K562 (cell line): ENCODE measurements around the gene KRTAP21-2.

ENCODE experiments used
- CHD4 ChIP-seq: fragments of 200-600 bp; sonication (generic); IDR thresholded peaks from 3 replicates; pipeline ENCODE4 v1.6.1; 2012; ENCODE audit warnings: low read depth, mild to moderate bottlenecking, mixed read lengths, low read length, inconsistent platforms; ENCODE audit not compliant: insufficient read depth, insufficient replicate concordance, poor library complexity, severe bottlenecking
- CTCF ChIP-seq, 3 experiments: IDR thresholded peaks in 2 of 3; conservative IDR thresholded peaks in 1 of 3; 2 replicates each; pipeline ENCODE4 v1.5.1; 2011 to 2012; ENCODE audit warnings: low read length in 3 of 3, mild to moderate bottlenecking in 3 of 3, control low read depth in 2 of 3, improper control_type of control experiment in 1 of 3, inconsistent platforms in 1 of 3, low read depth in 1 of 3, mixed read lengths in 1 of 3, moderate library complexity in 1 of 3; ENCODE audit not compliant: insufficient read depth in 2 of 3
- PRPF4 ChIP-seq: fragments of 200-400 bp; formaldehyde crosslinking; IDR thresholded peaks from one replicate; pipeline ENCODE4 v1.6.1; 2017; ENCODE audit warnings: low read length, low read depth, mild to moderate bottlenecking; ENCODE audit not compliant: insufficient read depth, poor library complexity, severe bottlenecking
- ZNF311 ChIP-seq: fragments of 250-450 bp; sonication (Bioruptor Pico); IDR thresholded peaks from 2 replicates; pipeline ENCODE4 v1.4.0; 2020; ENCODE audit warnings: mild to moderate bottlenecking, moderate library complexity

- TF ChIP-seq CHD4: no peak
- no peak for TF ChIP-seq CTCF (IDR thresholded peaks at IDR 0.05 in 2 of 3, conservative IDR thresholded peaks at IDR 0.05 in 1 of 3; ENCODE audit: insufficient read depth in 2 of 3, low read depth in 1 of 3, low read length in 3 of 3)
- TF ChIP-seq PRPF4: no peak
- no peak for TF ChIP-seq ZNF311 (CRISPR knock-in tag)
These were observed 46.7 kb upstream of the KRTAP21-2 start for GRCh38 chr21:30793581-30794314.
